GM10847 (cell line): ENCODE measurements around the gene KIAA0513.

Experiments
- POLR2A ChIP-seq: IDR thresholded peaks from 2 replicates; pipeline ENCODE4 v1.6.1; 2011; ENCODE audit not compliant: insufficient read length; ENCODE audit errors: extremely low read depth

Gene KIAA0513

GRCh38 chr16:84999857-85000480 is 27.6 kb upstream of the KIAA0513 start:
- no peak for TF ChIP-seq POLR2A

- TF ChIP-seq POLR2A = no peak
These were observed 25.5 kb upstream of the KIAA0513 start for GRCh38 chr16:85002099-85002541.

- TF ChIP-seq POLR2A = no peak
These were observed 25.0 kb upstream of the KIAA0513 start for GRCh38 chr16:85002608-85003007.

- TF ChIP-seq POLR2A = no peak
These were observed 24.5 kb upstream of the KIAA0513 start for GRCh38 chr16:85003076-85003475.

GRCh38 chr16:85003725-85004586 is 23.6 kb upstream of the KIAA0513 start:
- no peak for TF ChIP-seq POLR2A

GRCh38 chr16:85004587-85005205 is 22.9 kb upstream of the KIAA0513 start:
- no peak for TF ChIP-seq POLR2A

- no peak for TF ChIP-seq POLR2A
These were observed 22.1 kb upstream of the KIAA0513 start for GRCh38 chr16:85005285-85006069.

- TF ChIP-seq POLR2A = no peak
These were observed 21.0 kb upstream of the KIAA0513 start for GRCh38 chr16:85006639-85007038.

- no peak for TF ChIP-seq POLR2A
These were observed 19.9 kb upstream of the KIAA0513 start for GRCh38 chr16:85007496-85008214.

- no peak for TF ChIP-seq POLR2A
These were observed 19.3 kb upstream of the KIAA0513 start for GRCh38 chr16:85008271-85008670.

GRCh38 chr16:85010446-85010930 is 17.1 kb upstream of the KIAA0513 start:
- no peak for TF ChIP-seq POLR2A

GRCh38 chr16:85010931-85011845 is 16.4 kb upstream of the KIAA0513 start, which contains the start of gene ZDHHC7:
ZDHHC7 (minus strand) TSS chr16:85011535; CDS start chr16:84990618, 20,917 bp downstream.
- TF ChIP-seq POLR2A = peak; percentile 77

GRCh38 chr16:85011846-85012284 is 15.7 kb upstream of the KIAA0513 start:
- TF ChIP-seq POLR2A = no peak
